ENCODE results near the gene RAB13. TPM values are rescaled to one million over a fixed set of nuclear protein-coding genes. Genes with fewer than 3 reads are reported as not detected.
"Not testable (repeated sequence)": the region's sequence is repeated elsewhere in the genome, so short reads cannot be mapped to it uniquely, and the experiment has no call there.

Gene RAB13
- total and polyA plus RNA-seq, 2 of the 13 experiments (the other 11 are each of a cell fraction or from before 2014, with no cell fraction given): 15.9 to 24.7 TPM

DNA sequence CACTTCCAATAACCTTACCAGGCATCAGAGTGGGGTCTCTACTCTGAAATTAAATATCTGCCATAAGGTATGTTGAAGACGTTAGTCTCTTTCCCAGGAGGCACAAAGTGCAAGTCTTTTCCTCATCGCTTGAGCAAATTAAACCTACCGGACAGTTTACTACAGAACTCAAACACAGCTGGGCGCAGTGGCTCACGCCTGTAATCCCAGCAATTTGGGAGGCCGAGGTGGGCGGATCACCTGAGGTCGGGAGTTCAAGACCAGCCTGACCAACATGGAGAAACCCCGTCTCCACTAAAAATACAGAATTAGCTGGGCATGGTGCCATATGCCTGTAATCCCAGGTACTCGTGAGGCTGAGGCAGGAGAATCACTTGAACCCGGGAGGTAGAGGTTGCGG, 7.0 kb downstream of the RAB13 start:
- peak; percentile 40 for FAIRE-seq
- BruUV-seq (replicated peaks); in situ Hi-C loops (cut with HindIII; ENCODE audit: extremely low pct_ligation_motif_present, low pct_unique_long_range_greater_than_20kb); intact Hi-C loops (cut with micrococcal nuclease; ENCODE audit: unreplicated experiment); ATAC-seq; DNase-seq (ENCODE audit: low spot score); CTCF ChIA-PET (ENCODE audit: low intra/inter-chr PET ratio, low total read pairs); H4K20me1 ChIP-seq (ENCODE audit: insufficient read depth, low read length); H3K27me3 ChIP-seq (ENCODE audit: control insufficient read depth in 1 of 2, insufficient read depth in 2 of 2, low read length in 2 of 2); H3K9me3 ChIP-seq (ENCODE audit: low read length): not testable (repeated sequence)
- Histone ChIP-seq H3K79me2 (ENCODE audit: insufficient read depth, low read length) (peaks cover 16% of the 10 kb centered on the region), H3K4me1 (ENCODE audit: insufficient read depth, low read length) (peaks cover 25% of the 10 kb centered on the region), H2AFZ (ENCODE audit: low read length) (peak overlapping the region; percentile 28), H3K4me2 (ENCODE audit: low read depth, low read length) (peak overlapping the region; percentile 97), H3K4me3 (replicated peaks in 1 of 3; ENCODE audit: insufficient read depth in 1 of 3, low read depth in 2 of 3, low read length in 3 of 3) (peak overlapping the region; percentile 72 to 79 (median 77)), H3K36me3 (replicated peaks in 1 of 2; ENCODE audit: control insufficient read depth in 1 of 2, insufficient read depth in 2 of 2, low read length in 2 of 2) (peaks cover 1 to 12% of the 10 kb centered on the region in 2 experiments), H3K27ac (ENCODE audit: extremely low read length, insufficient read depth, low read length) (peak overlapping the region; percentile 88), H3K9ac (ENCODE audit: insufficient read depth, low read depth, low read length) (peak overlapping the region; percentile 88)
- 26% methylated on average over 12 of the region's 12 CpGs for WGBS (ENCODE audit: low lambda C conversion rate)
- POLR2A ChIA-PET: interaction anchor here (1.4 to 4.4 kb wide), 8 partner anchors 8 to 345 kb away, joined by 3 to 209 read pairs (median 23); partner anchors contain the start of genes CHTOP, CREB3L4, CRTC2 and DENND4B
- TF ChIP-seq ZMYM3 (CRISPR knock-in tag; IDR thresholded peaks at IDR 0.05): peak; percentile 22; the same call in 1 of the 2 replicates
- TF ChIP-seq RCOR2 (CRISPR knock-in tag; IDR thresholded peaks at IDR 0.05): peak; percentile 30; the same call in 1 of the 2 replicates
- TF ChIP-seq, protein P1, sequence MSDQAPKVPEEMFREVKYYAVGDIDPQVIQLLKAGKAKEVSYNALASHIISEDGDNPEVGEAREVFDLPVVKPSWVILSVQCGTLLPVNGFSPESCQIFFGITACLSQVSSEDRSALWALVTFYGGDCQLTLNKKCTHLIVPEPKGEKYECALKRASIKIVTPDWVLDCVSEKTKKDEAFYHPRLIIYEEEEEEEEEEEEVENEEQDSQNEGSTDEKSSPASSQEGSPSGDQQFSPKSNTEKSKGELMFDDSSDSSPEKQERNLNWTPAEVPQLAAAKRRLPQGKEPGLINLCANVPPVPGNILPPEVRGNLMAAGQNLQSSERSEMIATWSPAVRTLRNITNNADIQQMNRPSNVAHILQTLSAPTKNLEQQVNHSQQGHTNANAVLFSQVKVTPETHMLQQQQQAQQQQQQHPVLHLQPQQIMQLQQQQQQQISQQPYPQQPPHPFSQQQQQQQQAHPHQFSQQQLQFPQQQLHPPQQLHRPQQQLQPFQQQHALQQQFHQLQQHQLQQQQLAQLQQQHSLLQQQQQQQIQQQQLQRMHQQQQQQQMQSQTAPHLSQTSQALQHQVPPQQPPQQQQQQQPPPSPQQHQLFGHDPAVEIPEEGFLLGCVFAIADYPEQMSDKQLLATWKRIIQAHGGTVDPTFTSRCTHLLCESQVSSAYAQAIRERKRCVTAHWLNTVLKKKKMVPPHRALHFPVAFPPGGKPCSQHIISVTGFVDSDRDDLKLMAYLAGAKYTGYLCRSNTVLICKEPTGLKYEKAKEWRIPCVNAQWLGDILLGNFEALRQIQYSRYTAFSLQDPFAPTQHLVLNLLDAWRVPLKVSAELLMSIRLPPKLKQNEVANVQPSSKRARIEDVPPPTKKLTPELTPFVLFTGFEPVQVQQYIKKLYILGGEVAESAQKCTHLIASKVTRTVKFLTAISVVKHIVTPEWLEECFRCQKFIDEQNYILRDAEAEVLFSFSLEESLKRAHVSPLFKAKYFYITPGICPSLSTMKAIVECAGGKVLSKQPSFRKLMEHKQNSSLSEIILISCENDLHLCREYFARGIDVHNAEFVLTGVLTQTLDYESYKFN (CRISPR knock-in tag; conservative IDR thresholded peaks at IDR 0.05): 0 out of 2 replicates have a peak, but pooled peaks have one; percentile 7
- 0 out of 2 replicates have a peak, but pooled peaks have one; percentile 25 for TF ChIP-seq SPEN (CRISPR knock-in tag; IDR thresholded peaks at IDR 0.05; ENCODE audit: low read depth)
- TF ChIP-seq SALL1 (CRISPR knock-in tag; IDR thresholded peaks at IDR 0.05): peak; percentile 44; the same call in 1 of the 2 replicates
- TF ChIP-seq, protein P2, sequence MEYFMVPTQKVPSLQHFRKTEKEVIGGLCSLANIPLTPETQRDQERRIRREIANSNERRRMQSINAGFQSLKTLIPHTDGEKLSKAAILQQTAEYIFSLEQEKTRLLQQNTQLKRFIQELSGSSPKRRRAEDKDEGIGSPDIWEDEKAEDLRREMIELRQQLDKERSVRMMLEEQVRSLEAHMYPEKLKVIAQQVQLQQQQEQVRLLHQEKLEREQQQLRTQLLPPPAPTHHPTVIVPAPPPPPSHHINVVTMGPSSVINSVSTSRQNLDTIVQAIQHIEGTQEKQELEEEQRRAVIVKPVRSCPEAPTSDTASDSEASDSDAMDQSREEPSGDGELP (IDR thresholded peaks at IDR 0.05; ENCODE audit: borderline replicate concordance, low read depth): peak; percentile 83
- TF ChIP-seq, protein P3, sequence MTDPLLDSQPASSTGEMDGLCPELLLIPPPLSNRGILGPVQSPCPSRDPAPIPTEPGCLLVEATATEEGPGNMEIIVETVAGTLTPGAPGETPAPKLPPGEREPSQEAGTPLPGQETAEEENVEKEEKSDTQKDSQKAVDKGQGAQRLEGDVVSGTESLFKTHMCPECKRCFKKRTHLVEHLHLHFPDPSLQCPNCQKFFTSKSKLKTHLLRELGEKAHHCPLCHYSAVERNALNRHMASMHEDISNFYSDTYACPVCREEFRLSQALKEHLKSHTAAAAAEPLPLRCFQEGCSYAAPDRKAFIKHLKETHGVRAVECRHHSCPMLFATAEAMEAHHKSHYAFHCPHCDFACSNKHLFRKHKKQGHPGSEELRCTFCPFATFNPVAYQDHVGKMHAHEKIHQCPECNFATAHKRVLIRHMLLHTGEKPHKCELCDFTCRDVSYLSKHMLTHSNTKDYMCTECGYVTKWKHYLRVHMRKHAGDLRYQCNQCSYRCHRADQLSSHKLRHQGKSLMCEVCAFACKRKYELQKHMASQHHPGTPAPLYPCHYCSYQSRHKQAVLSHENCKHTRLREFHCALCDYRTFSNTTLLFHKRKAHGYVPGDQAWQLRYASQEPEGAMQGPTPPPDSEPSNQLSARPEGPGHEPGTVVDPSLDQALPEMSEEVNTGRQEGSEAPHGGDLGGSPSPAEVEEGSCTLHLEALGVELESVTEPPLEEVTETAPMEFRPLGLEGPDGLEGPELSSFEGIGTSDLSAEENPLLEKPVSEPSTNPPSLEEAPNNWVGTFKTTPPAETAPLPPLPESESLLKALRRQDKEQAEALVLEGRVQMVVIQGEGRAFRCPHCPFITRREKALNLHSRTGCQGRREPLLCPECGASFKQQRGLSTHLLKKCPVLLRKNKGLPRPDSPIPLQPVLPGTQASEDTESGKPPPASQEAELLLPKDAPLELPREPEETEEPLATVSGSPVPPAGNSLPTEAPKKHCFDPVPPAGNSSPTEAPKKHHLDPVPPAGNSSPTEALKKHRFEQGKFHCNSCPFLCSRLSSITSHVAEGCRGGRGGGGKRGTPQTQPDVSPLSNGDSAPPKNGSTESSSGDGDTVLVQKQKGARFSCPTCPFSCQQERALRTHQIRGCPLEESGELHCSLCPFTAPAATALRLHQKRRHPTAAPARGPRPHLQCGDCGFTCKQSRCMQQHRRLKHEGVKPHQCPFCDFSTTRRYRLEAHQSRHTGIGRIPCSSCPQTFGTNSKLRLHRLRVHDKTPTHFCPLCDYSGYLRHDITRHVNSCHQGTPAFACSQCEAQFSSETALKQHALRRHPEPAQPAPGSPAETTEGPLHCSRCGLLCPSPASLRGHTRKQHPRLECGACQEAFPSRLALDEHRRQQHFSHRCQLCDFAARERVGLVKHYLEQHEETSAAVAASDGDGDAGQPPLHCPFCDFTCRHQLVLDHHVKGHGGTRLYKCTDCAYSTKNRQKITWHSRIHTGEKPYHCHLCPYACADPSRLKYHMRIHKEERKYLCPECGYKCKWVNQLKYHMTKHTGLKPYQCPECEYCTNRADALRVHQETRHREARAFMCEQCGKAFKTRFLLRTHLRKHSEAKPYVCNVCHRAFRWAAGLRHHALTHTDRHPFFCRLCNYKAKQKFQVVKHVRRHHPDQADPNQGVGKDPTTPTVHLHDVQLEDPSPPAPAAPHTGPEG (CRISPR knock-in tag; IDR thresholded peaks at IDR 0.05): peak; percentile 49; the same call in 1 of the 2 replicates
- peak; percentile 68; the same call in 1 of the 2 replicates for TF ChIP-seq ZNF614 (CRISPR knock-in tag; IDR thresholded peaks at IDR 0.05; ENCODE audit: borderline replicate concordance)
- 0 out of 2 replicates have a peak, but pooled peaks have one; percentile 12 for TF ChIP-seq ZSCAN9 (CRISPR knock-in tag; IDR thresholded peaks at IDR 0.05; ENCODE audit: borderline replicate concordance)
- 0 out of 2 replicates have a peak, but pooled peaks have one; percentile 19 for TF ChIP-seq HDAC1 (CRISPR knock-in tag; IDR thresholded peaks at IDR 0.05)
